IMR-90 (cell line): ENCODE measurements around the gene PXN. TPM values are rescaled to one million over a fixed set of nuclear protein-coding genes. Genes with fewer than 3 reads are reported as not detected.

Experiments
- ATAC-seq: fragments of 200-7000 bp; cut with Tn5 transposase; 2 replicates; pipeline ENCODE4 v1.9.1; 2020; ENCODE audit warnings: low read depth, mild to moderate bottlenecking, moderate library complexity
- BruUV-seq: library from RNA; stranded (reverse); fragments of 400-500 nt; replicated peaks from 2 replicates; lab custom pipeline; 2021; lab: Mats Ljungman, UMichigan
- CTCF ChIA-PET: fragments of 300-600 bp; formaldehyde crosslinking; extraction: SDS; loops from one replicate; lab custom pipeline; 2021; ENCODE audit warnings: antibody characterized with exemption; lab: Yijun Ruan, JAX
- POLR2A ChIA-PET: fragments of 300-600 bp; sonication (Branson Sonifier 250); formaldehyde crosslinking; loops from one replicate; lab custom pipeline; 2022; ENCODE audit warnings: antibody characterized with exemption; ENCODE audit not compliant: unreplicated experiment; lab: Charles Lee
- DNase-seq: peaks from one replicate; pipeline ENCODE4 v3.0.0; 2013
- H2AFZ ChIP-seq: replicated peaks from 2 replicates; pipeline ENCODE3; 2013; ENCODE audit warnings: low read length, mild to moderate bottlenecking; ENCODE audit not compliant: poor library complexity
- H2AK5ac ChIP-seq: 2 replicates; pipeline ENCODE4 v1.6.1; 2013; ENCODE audit warnings: low read depth, low read length, inconsistent platforms
- H2AK9ac ChIP-seq: replicated peaks from 2 replicates; pipeline ENCODE3; 2013; ENCODE audit warnings: mild to moderate bottlenecking, low read depth, low read length, moderate library complexity; ENCODE audit not compliant: poor library complexity
- H2BK120ac ChIP-seq: 2 replicates; pipeline ENCODE4 v1.6.1; 2013; ENCODE audit warnings: low read depth, low read length, inconsistent platforms
- H2BK15ac ChIP-seq: 3 replicates; pipeline ENCODE4 v1.6.1; 2013; ENCODE audit warnings: low read depth, low read length, inconsistent platforms
- H2BK20ac ChIP-seq: 2 replicates; pipeline ENCODE4 v1.6.1; 2013; ENCODE audit warnings: low read depth, mild to moderate bottlenecking, inconsistent platforms, low read length, moderate library complexity
- H2BK5ac ChIP-seq: 2 replicates; pipeline ENCODE4 v1.6.1; 2013; ENCODE audit warnings: mild to moderate bottlenecking, low read depth, low read length, inconsistent platforms; ENCODE audit not compliant: poor library complexity, severe bottlenecking
- H3K14ac ChIP-seq: replicated peaks from 2 replicates; pipeline ENCODE4 v1.6.1; 2013; ENCODE audit warnings: low read depth, low read length, inconsistent platforms
- H3K18ac ChIP-seq: 2 replicates; pipeline ENCODE4 v1.6.1; 2013; ENCODE audit warnings: low read depth, low read length, control low read depth
- H3K23ac ChIP-seq: 2 replicates; pipeline ENCODE4 v1.6.1; 2013; ENCODE audit warnings: low read depth, low read length, inconsistent platforms
- H3K27ac ChIP-seq: 2 replicates; pipeline ENCODE4 v1.5.1; 2013; ENCODE audit warnings: mild to moderate bottlenecking, control low read depth, low read length; ENCODE audit not compliant: insufficient read depth
- H3K27me3 ChIP-seq: 2 replicates; pipeline ENCODE4 v1.6.1; 2013; ENCODE audit warnings: low read length; ENCODE audit not compliant: control insufficient read depth, insufficient read depth
- H3K36me3 ChIP-seq: 2 replicates; pipeline ENCODE4 v1.6.1; 2013; ENCODE audit warnings: low read length, mixed read lengths; ENCODE audit not compliant: control insufficient read depth, insufficient read depth
- H3K4ac ChIP-seq: 2 replicates; pipeline ENCODE4 v1.6.1; 2013; ENCODE audit warnings: low read depth, low read length, inconsistent platforms
- H3K4me1 ChIP-seq: 2 replicates; pipeline ENCODE4 v1.6.1; 2013; ENCODE audit warnings: low read length, mixed read lengths; ENCODE audit not compliant: control insufficient read depth, insufficient read depth
- H3K4me2 ChIP-seq: 2 replicates; pipeline ENCODE4 v1.6.1; 2013; ENCODE audit warnings: low read depth, mild to moderate bottlenecking, control low read depth, low read length, moderate library complexity
- H3K4me3 ChIP-seq: 2 replicates; pipeline ENCODE4 v1.5.1; 2013; ENCODE audit warnings: low read depth, mild to moderate bottlenecking, control low read depth, low read length, moderate library complexity; ENCODE audit not compliant: insufficient read depth
- H3K56ac ChIP-seq: 2 replicates; pipeline ENCODE4 v1.6.1; 2013; ENCODE audit warnings: low read length, inconsistent platforms; ENCODE audit not compliant: insufficient read depth; ENCODE audit errors: extremely low read depth
- H3K79me1 ChIP-seq, 2 experiments: 2 replicates each; pipeline ENCODE4 v1.6.1; 2013; ENCODE audit warnings: low read length in 2 of 2, inconsistent platforms in 1 of 2, low read depth in 1 of 2
- H3K9ac ChIP-seq: 2 replicates; pipeline ENCODE4 v1.6.1; 2013; ENCODE audit warnings: low read depth, low read length, control low read depth
- H3K9me1 ChIP-seq: 2 replicates; pipeline ENCODE4 v1.6.1; 2013; ENCODE audit warnings: low read length, inconsistent platforms; ENCODE audit not compliant: insufficient read depth
- H3K9me3 ChIP-seq: 2 replicates; pipeline ENCODE4 v1.6.1; 2013; ENCODE audit warnings: low read length; ENCODE audit not compliant: control insufficient read depth, insufficient read depth
- H4K20me1 ChIP-seq: 2 replicates; pipeline ENCODE4 v1.6.1; 2013; ENCODE audit warnings: low read length, inconsistent platforms; ENCODE audit not compliant: insufficient read depth
- H4K5ac ChIP-seq: 2 replicates; pipeline ENCODE4 v1.6.1; 2013; ENCODE audit warnings: mild to moderate bottlenecking, low read depth, low read length, control low read depth
- H4K8ac ChIP-seq, 2 experiments: 2 replicates each; pipeline ENCODE4 v1.6.1; 2013; ENCODE audit warnings: low read depth in 2 of 2, low read length in 2 of 2, control low read depth in 1 of 2, inconsistent platforms in 1 of 2
- H4K91ac ChIP-seq: 2 replicates; pipeline ENCODE4 v1.6.1; 2013; ENCODE audit warnings: low read depth, low read length, inconsistent platforms; ENCODE audit not compliant: insufficient read depth
- BHLHE40 ChIP-seq: fragments of 150-350 bp; IDR thresholded peaks from 2 replicates; pipeline ENCODE4 v1.6.1; 2016; ENCODE audit warnings: mild to moderate bottlenecking, low read depth, low read length
- CEBPB ChIP-seq: IDR thresholded peaks from 2 replicates; pipeline ENCODE4 v1.6.1; 2012; ENCODE audit warnings: low read depth, low read length, improper control_type of control experiment
- MAFK ChIP-seq: IDR thresholded peaks from 2 replicates; pipeline ENCODE4 v1.6.1; 2012; ENCODE audit warnings: low read depth, low read length, improper control_type of control experiment
- MAZ ChIP-seq: IDR thresholded peaks from 2 replicates; pipeline ENCODE4 v1.6.1; 2012; ENCODE audit warnings: low read depth, mild to moderate bottlenecking, low read length, improper control_type of control experiment, moderate library complexity, borderline replicate concordance
- MXI1 ChIP-seq: IDR thresholded peaks from 2 replicates; pipeline ENCODE4 v1.6.1; 2012; ENCODE audit warnings: low read depth, mild to moderate bottlenecking, low read length, moderate library complexity, borderline replicate concordance
- POLR2A ChIP-seq: IDR thresholded peaks from 2 replicates; pipeline ENCODE4 v1.6.1; 2012; ENCODE audit warnings: mild to moderate bottlenecking, low read depth, low read length
- RAD21 ChIP-seq: IDR thresholded peaks from 2 replicates; pipeline ENCODE4 v1.6.1; 2012; ENCODE audit warnings: low read length, improper control_type of control experiment
- RCOR1 ChIP-seq: IDR thresholded peaks from 2 replicates; pipeline ENCODE4 v1.6.1; 2012; ENCODE audit warnings: mild to moderate bottlenecking, low read length, improper control_type of control experiment; ENCODE audit not compliant: insufficient replicate concordance
- SMC3 ChIP-seq: fragments of 150-350 bp; IDR thresholded peaks from 2 replicates; pipeline ENCODE4 v1.6.1; 2016; ENCODE audit warnings: low read depth, mild to moderate bottlenecking, antibody characterized with exemption, low read length, moderate library complexity
- WGBS, 2 experiments: methylation state at CpG; one replicate each; pipeline versions ENCODE4 v1.1.5 to v1.1.7; 2013; ENCODE audit warnings: missing lambda C conversion rate in 2 of 2; ENCODE audit not compliant: insufficient read length in 1 of 2; ENCODE audit errors: extremely low coverage in 2 of 2; 5-methylcytosine and 5-hydroxymethylcytosine counted together
- dilution Hi-C: fragments of 300-500 bp; cut with HindIII; formaldehyde crosslinking; loops from one replicate; pipeline ENCODE4 v1.14.3; 2018; ENCODE audit warnings: low sequenced_read_pairs; ENCODE audit not compliant: unreplicated experiment
- in situ Hi-C: fragments of 300-500 bp; cut with MboI; formaldehyde crosslinking; loops from 3 replicates; pipeline ENCODE4 v1.14.3; 2019; ENCODE audit warnings: low sequenced_read_pairs, inconsistent platforms, mixed read lengths
- intact Hi-C: fragments of 100-400 bp; cut with micrococcal nuclease; formaldehyde crosslinking; loops from 2 replicates; pipeline ENCODE4 v1.10.0; 2022
- polyA plus RNA-seq, 3 experiments: library from polyadenylated mRNA; depleted of rRNA; stranded (reverse); fragments of >200 nt; gene quantifications; 2 replicates each; pipeline ENCODE4 v1.2.3, GENCODE V29; 2012; ENCODE audit warnings: low replicate concordance in 1 of 3
- total RNA-seq: library from RNA; depleted of rRNA; stranded (reverse); fragments of >200 nt; gene quantifications from 2 replicates; pipeline ENCODE4 v1.2.3, GENCODE V29; 2012
- TF ChIP-seq, protein P1 (sequence below): conservative IDR thresholded peaks from 2 replicates; pipeline ENCODE4 v1.5.1; 2012; ENCODE audit warnings: mild to moderate bottlenecking, low read depth, low read length, improper control_type of control experiment
- TF ChIP-seq, protein P2 (sequence below): fragments of 150-350 bp; IDR thresholded peaks from 2 replicates; pipeline ENCODE4 v1.6.1; 2016; ENCODE audit warnings: low read depth, mild to moderate bottlenecking, low read length, moderate library complexity, borderline replicate concordance

PXN gene
- total and polyA plus RNA-seq, 2 of the 4 experiments (the other 2 are of a cell fraction), result 46.6 to 134 TPM

DNA sequence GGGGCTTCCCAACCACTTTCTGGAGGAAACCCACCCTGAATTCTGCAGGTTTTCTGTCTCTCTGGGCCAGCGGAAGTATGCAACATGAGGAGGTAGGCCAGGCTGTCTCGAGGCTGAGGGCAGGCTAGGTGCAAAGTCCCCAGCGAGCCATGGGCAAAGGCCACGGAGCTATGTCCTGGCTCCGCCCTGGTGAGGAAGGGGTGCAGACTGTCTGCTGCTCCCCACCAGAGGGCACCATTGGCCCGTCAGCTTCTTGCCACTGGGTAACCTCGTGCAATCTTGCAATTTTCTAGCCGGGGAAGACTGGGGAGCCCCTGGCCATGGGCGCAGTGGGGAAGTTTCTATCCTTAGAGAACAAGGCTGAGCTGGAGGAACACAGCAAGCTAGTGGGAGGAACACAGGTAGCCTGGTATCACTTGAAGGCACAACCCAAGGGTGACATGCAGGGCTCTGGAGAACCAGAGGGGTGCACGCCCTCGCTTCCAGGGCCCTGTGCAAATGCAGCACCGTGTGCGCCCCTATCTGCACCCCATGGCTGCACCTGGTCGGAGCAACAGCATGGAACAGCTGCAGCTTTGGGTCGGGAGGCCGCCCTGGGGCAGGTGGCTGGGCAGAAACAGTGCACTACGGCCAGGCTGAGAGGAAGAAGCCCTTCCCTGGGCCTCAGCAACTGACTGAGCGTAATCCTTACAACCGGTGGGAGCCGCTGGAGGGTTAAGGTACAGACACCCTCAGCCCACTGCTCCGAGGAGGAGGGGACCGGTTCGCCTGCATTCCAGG is 37.0 kb downstream of the PXN start:
- in situ Hi-C loops, result loop anchor here (5.0 kb wide), 1 partner anchor 34 kb away; no protein-coding TSS in a partner anchor
- WGBS, 2 experiments, result 31% methylated on average over 18 of the region's 23 CpGs; no CpG with 5 or more reads in 1 of the 2 experiments

More for the DNA sequence above, 37.0 kb downstream of the PXN start:
- peak overlapping the region; percentile 99 for H3K14ac ChIP-seq
- ChIA-PET CTCF (interaction anchor here (0.7 to 7.8 kb wide), 13 partner anchors 9 to 70 kb away, joined by 3 to 116 read pairs (median 7); partner anchors contain the start of genes PXN, RNU4-2 and RPLP0), POLR2A (interaction anchor here (0.5 to 2.8 kb wide), 7 partner anchors 9 to 139 kb away, joined by 3 to 35 read pairs (median 3); partner anchors contain the start of genes PXN, RNU4-1, RNU4-2 and RPLP0)
- peak overlapping the region; percentile 62; the same call in 1 of the 2 replicates for H3K9ac ChIP-seq
- dilution Hi-C loops, result no loop called here
- peak overlapping the region; percentile 40 for H3K56ac ChIP-seq
- H4K5ac ChIP-seq, result 0 out of 2 replicates have a peak overlapping the region, but pooled peaks have one; percentile 15
- no peak overlapping the region for H3K18ac ChIP-seq
- no peaks in the 10 kb centered on the region for H3K27me3 ChIP-seq
- ATAC-seq, result peak; percentile 45
- H4K91ac ChIP-seq, result peak overlapping the region; percentile 100
- BruUV-seq, result no TSS peak
- H3K9me3 ChIP-seq, result no peaks in the 10 kb centered on the region
- intact Hi-C loops, result loop anchor here (1.0 kb wide), 2 partner anchors 37 to 63 kb away; partner anchors contain the start of genes PXN and RNU4-2
- H2BK120ac ChIP-seq, result peak overlapping the region; percentile 100
- DNase-seq, result peak; percentile 79
- H3K4ac ChIP-seq, result peak overlapping the region; percentile 100
- peaks cover 10% of the 10 kb centered on the region for H3K36me3 ChIP-seq
- H3K4me1 ChIP-seq, result peaks cover 53% of the 10 kb centered on the region
- H2BK20ac ChIP-seq, result peak overlapping the region; percentile 75
- peak overlapping the region; percentile 73 for H2AFZ ChIP-seq
- H3K4me2 ChIP-seq, result peak overlapping the region; percentile 40
- H3K9me1 ChIP-seq, result peaks cover 15% of the 10 kb centered on the region
- peak overlapping the region; percentile 83 for H2AK9ac ChIP-seq
- H2BK5ac ChIP-seq, result peak overlapping the region; percentile 97
- peak overlapping the region; percentile 89 for H2AK5ac ChIP-seq
- peak overlapping the region; percentile 67 to 96; a peak in 2 of 4 replicates for H4K8ac ChIP-seq
- no peak overlapping the region for H3K4me3 ChIP-seq
- peaks cover 42% of the 10 kb centered on the region for H4K20me1 ChIP-seq
- H3K23ac ChIP-seq, result peak overlapping the region; percentile 100
- peak overlapping the region; percentile 93 for H3K27ac ChIP-seq
- H3K79me1 ChIP-seq, result peaks cover 6 to 81% of the 10 kb centered on the region in 2 experiments; a peak in 3 of 4 replicates
- H2BK15ac ChIP-seq, result peak overlapping the region; percentile 99; the same call in 2 of the 3 replicates
- TF ChIP-seq MAZ, result peak; percentile 48; the same call in 1 of the 2 replicates
- TF ChIP-seq, protein P1, sequence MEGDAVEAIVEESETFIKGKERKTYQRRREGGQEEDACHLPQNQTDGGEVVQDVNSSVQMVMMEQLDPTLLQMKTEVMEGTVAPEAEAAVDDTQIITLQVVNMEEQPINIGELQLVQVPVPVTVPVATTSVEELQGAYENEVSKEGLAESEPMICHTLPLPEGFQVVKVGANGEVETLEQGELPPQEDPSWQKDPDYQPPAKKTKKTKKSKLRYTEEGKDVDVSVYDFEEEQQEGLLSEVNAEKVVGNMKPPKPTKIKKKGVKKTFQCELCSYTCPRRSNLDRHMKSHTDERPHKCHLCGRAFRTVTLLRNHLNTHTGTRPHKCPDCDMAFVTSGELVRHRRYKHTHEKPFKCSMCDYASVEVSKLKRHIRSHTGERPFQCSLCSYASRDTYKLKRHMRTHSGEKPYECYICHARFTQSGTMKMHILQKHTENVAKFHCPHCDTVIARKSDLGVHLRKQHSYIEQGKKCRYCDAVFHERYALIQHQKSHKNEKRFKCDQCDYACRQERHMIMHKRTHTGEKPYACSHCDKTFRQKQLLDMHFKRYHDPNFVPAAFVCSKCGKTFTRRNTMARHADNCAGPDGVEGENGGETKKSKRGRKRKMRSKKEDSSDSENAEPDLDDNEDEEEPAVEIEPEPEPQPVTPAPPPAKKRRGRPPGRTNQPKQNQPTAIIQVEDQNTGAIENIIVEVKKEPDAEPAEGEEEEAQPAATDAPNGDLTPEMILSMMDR, result peak; percentile 96
- peak; percentile 60 for TF ChIP-seq CEBPB
- TF ChIP-seq POLR2A, result peak; percentile 46; the same call in 1 of the 2 replicates
- TF ChIP-seq, protein P2, sequence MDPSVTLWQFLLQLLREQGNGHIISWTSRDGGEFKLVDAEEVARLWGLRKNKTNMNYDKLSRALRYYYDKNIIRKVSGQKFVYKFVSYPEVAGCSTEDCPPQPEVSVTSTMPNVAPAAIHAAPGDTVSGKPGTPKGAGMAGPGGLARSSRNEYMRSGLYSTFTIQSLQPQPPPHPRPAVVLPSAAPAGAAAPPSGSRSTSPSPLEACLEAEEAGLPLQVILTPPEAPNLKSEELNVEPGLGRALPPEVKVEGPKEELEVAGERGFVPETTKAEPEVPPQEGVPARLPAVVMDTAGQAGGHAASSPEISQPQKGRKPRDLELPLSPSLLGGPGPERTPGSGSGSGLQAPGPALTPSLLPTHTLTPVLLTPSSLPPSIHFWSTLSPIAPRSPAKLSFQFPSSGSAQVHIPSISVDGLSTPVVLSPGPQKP, result no peak
- TF ChIP-seq RAD21, result peak; percentile 98
- no peak for TF ChIP-seq RCOR1
- peak; percentile 99 for TF ChIP-seq SMC3
- no peak for TF ChIP-seq BHLHE40
- peak; percentile 59 for TF ChIP-seq MAFK
- peak; percentile 75; the same call in 1 of the 2 replicates for TF ChIP-seq MXI1
